ENCODE data around the gene KIAA0232. TPM values are rescaled to one million over a fixed set of nuclear protein-coding genes. Genes with fewer than 3 reads are reported as not detected.

Gene KIAA0232
- total and polyA plus RNA-seq, 12 donors = 12.8 to 89.6 (median 70.9) TPM

DNA sequence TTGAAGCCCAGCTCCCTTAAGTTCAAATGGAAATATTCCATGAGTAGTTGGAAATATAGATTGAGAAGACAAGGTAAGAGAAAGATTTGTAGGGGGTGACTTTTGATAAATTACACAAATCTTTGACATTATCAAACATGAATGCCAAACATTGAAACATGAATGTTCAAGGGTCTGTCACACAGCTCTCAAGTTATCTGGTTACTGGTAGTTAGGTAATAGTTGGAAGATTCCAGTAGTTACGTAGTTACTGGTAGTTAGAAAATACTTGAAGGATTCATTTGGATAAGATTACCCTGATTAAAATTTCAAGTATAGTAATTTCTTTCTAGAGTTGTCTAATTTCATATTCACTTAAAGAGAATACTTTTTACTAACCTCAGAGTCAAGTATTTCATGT is 20.7 kb downstream of the KIAA0232 start:
- Histone ChIP-seq H3K36me3 (peaks cover 0 to 8% (median 0%) of the 10 kb centered on the region in 9 donors), H3K27me3 (no peaks in the 10 kb centered on the region), H3K4me3 (no peak overlapping the region), H3K4me1 (peaks cover 0 to 86% (median 56%) of the 10 kb centered on the region in 9 donors), H3K9me3 (no peaks in the 10 kb centered on the region), H3K27ac (no peak overlapping the region)
- TF ChIP-seq, protein P1, sequence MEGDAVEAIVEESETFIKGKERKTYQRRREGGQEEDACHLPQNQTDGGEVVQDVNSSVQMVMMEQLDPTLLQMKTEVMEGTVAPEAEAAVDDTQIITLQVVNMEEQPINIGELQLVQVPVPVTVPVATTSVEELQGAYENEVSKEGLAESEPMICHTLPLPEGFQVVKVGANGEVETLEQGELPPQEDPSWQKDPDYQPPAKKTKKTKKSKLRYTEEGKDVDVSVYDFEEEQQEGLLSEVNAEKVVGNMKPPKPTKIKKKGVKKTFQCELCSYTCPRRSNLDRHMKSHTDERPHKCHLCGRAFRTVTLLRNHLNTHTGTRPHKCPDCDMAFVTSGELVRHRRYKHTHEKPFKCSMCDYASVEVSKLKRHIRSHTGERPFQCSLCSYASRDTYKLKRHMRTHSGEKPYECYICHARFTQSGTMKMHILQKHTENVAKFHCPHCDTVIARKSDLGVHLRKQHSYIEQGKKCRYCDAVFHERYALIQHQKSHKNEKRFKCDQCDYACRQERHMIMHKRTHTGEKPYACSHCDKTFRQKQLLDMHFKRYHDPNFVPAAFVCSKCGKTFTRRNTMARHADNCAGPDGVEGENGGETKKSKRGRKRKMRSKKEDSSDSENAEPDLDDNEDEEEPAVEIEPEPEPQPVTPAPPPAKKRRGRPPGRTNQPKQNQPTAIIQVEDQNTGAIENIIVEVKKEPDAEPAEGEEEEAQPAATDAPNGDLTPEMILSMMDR (IDR thresholded peaks at IDR 0.05) = no peak
- WGBS, 2 donors = 50 to 66% methylated on average over 1 of the region's 1 CpG
- ATAC-seq = no peak
- intact Hi-C loops (cut with DNase I) = loop anchor here in 1 of 10 donors (5.0 kb wide), 1 partner anchor 44 kb away; no protein-coding TSS in a partner anchor
- no peak for DNase-seq

- WGBS, 2 donors = 92 to 95% methylated on average over 8 of the region's 8 CpGs
- Histone ChIP-seq H3K27ac (no peak overlapping the region), H3K9me3 (no peaks in the 10 kb centered on the region), H3K4me3 (no peak overlapping the region), H3K36me3 (peaks cover 0 to 2% (median 0%) of the 10 kb centered on the region in 9 donors), H3K27me3 (no peaks in the 10 kb centered on the region), H3K4me1 (peaks cover 0 to 86% (median 63%) of the 10 kb centered on the region in 9 donors)
- ATAC-seq = no peak
- intact Hi-C loops (cut with DNase I) = loop anchor here in 1 of 10 donors (5.0 kb wide), 1 partner anchor 43 kb away; no protein-coding TSS in a partner anchor
- TF ChIP-seq, protein P1 (IDR thresholded peaks at IDR 0.05) = no peak
- no peak for DNase-seq
These were observed 21.7 kb downstream of the KIAA0232 start for GRCh38 chr4:6804082-6804752.

- no peaks in the 10 kb centered on the region for H3K36me3 ChIP-seq
- peaks cover 2 to 77% (median 55%) of the 10 kb centered on the region in 9 donors for H3K4me1 ChIP-seq
- no peak for DNase-seq
- intact Hi-C loops (cut with DNase I) = no loop called here
- peak overlapping the region in 4 of 10 donors; percentile 0 to 88 (median 44) for H3K27ac ChIP-seq
- 85 to 92% methylated on average over 5 of the region's 5 CpGs for WGBS, 2 donors
- TF ChIP-seq, protein P1 (IDR thresholded peaks at IDR 0.05) = no peak
- H3K27me3 ChIP-seq = no peaks in the 10 kb centered on the region
- ATAC-seq = peak in 5 of 8 donors; percentile 10 to 47 (median 40)
- no peaks in the 10 kb centered on the region for H3K9me3 ChIP-seq
- no peak overlapping the region for H3K4me3 ChIP-seq
These were observed 24.5 kb downstream of the KIAA0232 start for GRCh38 chr4:6806924-6807626.

DNA sequence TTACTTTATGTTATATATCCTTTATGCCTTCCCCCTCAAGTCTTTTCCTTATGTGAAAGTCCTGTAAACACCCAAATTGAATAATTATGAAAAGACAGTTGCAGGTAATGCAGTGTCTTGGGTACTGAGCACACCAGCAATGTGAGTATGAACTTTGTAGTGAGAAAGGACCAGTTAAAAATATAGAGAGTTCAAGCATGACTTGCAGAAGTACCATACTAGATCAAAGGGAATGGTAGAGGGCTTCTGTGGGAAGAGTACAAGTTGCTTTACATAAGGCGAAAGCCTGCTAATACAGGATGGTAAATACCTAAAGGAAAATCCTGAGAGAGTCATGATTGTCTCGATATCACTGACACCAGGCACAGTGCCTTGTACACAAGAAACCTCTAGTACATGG is 25.7 kb downstream of the KIAA0232 start:
- no peaks in the 10 kb centered on the region for H3K9me3 ChIP-seq
- H3K27me3 ChIP-seq = no peaks in the 10 kb centered on the region
- H3K27ac ChIP-seq = peak overlapping the region in 7 of 10 donors; percentile 7 to 88 (median 33)
- WGBS, 2 donors = 82 to 85% methylated on average over 2 of the region's 2 CpGs
- intact Hi-C loops (cut with DNase I) = no loop called here
- TF ChIP-seq, protein P1 (IDR thresholded peaks at IDR 0.05) = no peak
- no peak for DNase-seq
- H3K36me3 ChIP-seq = no peaks in the 10 kb centered on the region
- no peak overlapping the region for H3K4me3 ChIP-seq
- H3K4me1 ChIP-seq = peaks cover 2 to 84% (median 54%) of the 10 kb centered on the region in 9 donors
- peak in 1 of 8 donors; percentile 35 for ATAC-seq

Data from heart right ventricle (tissue), 16 donors.